ENCODE measurements around the gene GDI1. TPM values are rescaled to one million over a fixed set of nuclear protein-coding genes. Genes with fewer than 3 reads are reported as not detected.

Gene GDI1
- polyA plus RNA-seq, 2 of the 4 experiments (the other 2 are of a cell fraction), result 124 to 128 TPM

DNA sequence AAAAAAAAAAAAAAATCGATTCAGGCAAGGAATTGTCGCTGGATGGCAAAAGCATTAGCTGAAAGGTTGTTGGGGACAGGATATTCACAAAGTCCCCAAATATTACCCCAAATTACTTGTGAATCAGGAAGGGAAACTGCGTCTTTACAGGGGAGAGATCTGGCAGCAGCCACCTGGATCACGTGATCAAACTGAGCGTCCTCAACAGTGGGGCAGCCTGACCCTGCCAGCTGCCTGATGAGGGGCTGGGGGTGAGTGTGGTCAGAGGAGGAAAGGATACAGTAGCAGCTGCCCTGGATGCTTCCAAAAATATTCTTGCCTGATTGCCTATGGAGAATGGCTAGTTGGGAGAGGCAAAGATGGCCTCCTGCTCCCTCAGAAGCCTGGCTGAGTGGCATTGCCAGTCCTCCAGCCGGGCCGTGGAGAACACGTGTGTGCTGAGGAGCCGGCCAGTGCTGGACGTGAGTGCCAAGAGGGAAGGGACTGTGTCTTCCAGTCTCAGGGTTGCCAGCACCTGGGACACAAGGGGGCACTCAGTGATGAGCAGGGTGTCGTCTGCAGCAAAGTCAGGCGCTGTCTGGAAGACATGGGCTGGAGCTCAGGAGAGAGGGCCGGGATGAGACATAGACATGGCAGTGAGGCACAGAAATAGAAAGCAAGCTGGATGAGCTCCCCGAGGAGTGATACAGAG lies 45.1 kb downstream of the GDI1 start:
- ChIA-PET CTCF (no interaction called here), POLR2A (interaction anchor here (1.0 to 1.1 kb wide), 2 partner anchors 9 to 111 kb away, joined by 3 to 4 read pairs; partner anchors contain the start of gene SLC10A3)
- Histone ChIP-seq H3K9me3 (no peaks in the 10 kb centered on the region), H3K4me3 (no peak overlapping the region), H3K4me1 (peaks cover 23% of the 10 kb centered on the region), H3K4me2 (no peak overlapping the region), H3K27ac (no peak overlapping the region)
- 80% methylated on average over 10 of the region's 14 CpGs for WGBS (ENCODE audit: missing lambda C conversion rate)
- DNase-seq (ENCODE audit: low read depth in 1 of 2, low spot score in 1 of 2), result no peak
- no peak for ATAC-seq
- FAIRE-seq, result no peak
- TF ChIP-seq MYC (IDR thresholded peaks at IDR 0.05; ENCODE audit: borderline replicate concordance, low read length) (no peak), FOSL2 (IDR thresholded peaks at IDR 0.05) (no peak), FOSL2 (CRISPR knock-in tag; IDR thresholded peaks at IDR 0.05) (no peak), ATOH8 (CRISPR knock-in tag; IDR thresholded peaks at IDR 0.05; ENCODE audit: low read depth) (no peak), ZNF302 (CRISPR knock-in tag; IDR thresholded peaks at IDR 0.05) (no peak), HMGXB4 (CRISPR knock-in tag; IDR thresholded peaks at IDR 0.05; ENCODE audit: borderline replicate concordance) (no peak), BHLHE40 (IDR thresholded peaks at IDR 0.05; ENCODE audit: low read depth, low read length) (no peak), HOXA7 (CRISPR knock-in tag; IDR thresholded peaks at IDR 0.05) (no peak), ESRRA (IDR thresholded peaks at IDR 0.05; ENCODE audit: borderline replicate concordance, low read length) (no peak), RARB (CRISPR knock-in tag; IDR thresholded peaks at IDR 0.05) (no peak), ZC3H11A (IDR thresholded peaks at IDR 0.05) (no peak), JUNB (IDR thresholded peaks at IDR 0.05) (no peak), EHF (CRISPR knock-in tag; IDR thresholded peaks at IDR 0.05) (no peak), CHD2 (IDR thresholded peaks at IDR 0.05; ENCODE audit: low read length, partially characterized antibody) (no peak), HEYL (CRISPR knock-in tag; IDR thresholded peaks at IDR 0.05) (no peak), RFX5 (IDR thresholded peaks at IDR 0.05) (no peak), CTCF (IDR thresholded peaks at IDR 0.05) (no peak), HOXB13 (CRISPR knock-in tag; IDR thresholded peaks at IDR 0.05; ENCODE audit: low read depth) (no peak), MAFK (IDR thresholded peaks at IDR 0.05; ENCODE audit: partially characterized antibody) (no peak), POLR2A (IDR thresholded peaks at IDR 0.05; ENCODE audit: low read length) (no peak)
- TF ChIP-seq, protein P1, sequence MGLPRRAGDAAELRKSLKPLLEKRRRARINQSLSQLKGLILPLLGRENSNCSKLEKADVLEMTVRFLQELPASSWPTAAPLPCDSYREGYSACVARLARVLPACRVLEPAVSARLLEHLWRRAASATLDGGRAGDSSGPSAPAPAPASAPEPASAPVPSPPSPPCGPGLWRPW (IDR thresholded peaks at IDR 0.05), result no peak

DNA sequence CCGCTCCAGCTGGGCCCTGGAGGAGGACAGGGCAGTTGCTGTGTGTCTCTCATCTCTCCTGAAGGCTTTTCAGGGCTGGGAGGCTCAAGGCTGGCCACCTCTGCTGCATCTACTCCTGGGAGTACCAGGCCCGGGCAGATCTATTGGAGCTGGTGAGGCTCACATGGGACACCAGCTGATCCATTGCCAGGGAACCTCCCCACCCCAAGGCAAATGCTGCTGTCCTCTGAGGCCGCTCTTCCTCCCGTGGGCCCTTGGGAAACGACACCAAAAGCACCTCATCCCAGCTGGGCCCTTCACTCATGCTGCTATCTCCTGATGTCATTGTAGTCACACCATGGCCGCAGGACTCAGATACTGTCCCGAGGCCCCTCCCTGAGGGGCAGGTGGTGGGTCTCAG lies 45.8 kb downstream of the GDI1 start:
- CTCF ChIA-PET, result interaction anchor here (1.7 kb wide), 1 partner anchor 36 kb away, joined by 4 read pairs; no protein-coding TSS in a partner anchor
- ATAC-seq (no peak), FAIRE-seq (no peak), DNase-seq (ENCODE audit: low read depth in 1 of 2, low spot score in 1 of 2) (no peak)
- Histone ChIP-seq H3K4me3 (no peak overlapping the region), H3K4me1 (peaks cover 24% of the 10 kb centered on the region), H3K27ac (no peak overlapping the region), H3K4me2 (no peak overlapping the region), H3K9me3 (no peaks in the 10 kb centered on the region)
- WGBS (ENCODE audit: missing lambda C conversion rate), result 83% methylated on average over 7 of the region's 7 CpGs
- POLR2A ChIA-PET, result interaction anchor here (1.0 kb wide), 1 partner anchor 112 kb away, joined by 3 read pairs; no protein-coding TSS in a partner anchor
- no peak for TF ChIP-seq USF2 (IDR thresholded peaks at IDR 0.05)
- TF ChIP-seq RCOR1 (IDR thresholded peaks at IDR 0.05; ENCODE audit: low read depth, low read length), result no peak
- no peak for TF ChIP-seq KDM5A (IDR thresholded peaks at IDR 0.05)
- no peak for TF ChIP-seq CBX2 (IDR thresholded peaks at IDR 0.05; ENCODE audit: borderline replicate concordance, low read depth)
- TF ChIP-seq NFE2L2 (conservative IDR thresholded peaks at IDR 0.05; ENCODE audit: low read length), result no peak
- no peak for TF ChIP-seq ATOH8 (CRISPR knock-in tag; IDR thresholded peaks at IDR 0.05; ENCODE audit: low read depth)
- TF ChIP-seq SMC3 (IDR thresholded peaks at IDR 0.05), result no peak
- no peak for TF ChIP-seq SREBF2 (IDR thresholded peaks at IDR 0.05)
- no peak for TF ChIP-seq POLR2A (IDR thresholded peaks at IDR 0.05; ENCODE audit: low read length)
- TF ChIP-seq MYC (IDR thresholded peaks at IDR 0.05; ENCODE audit: borderline replicate concordance, low read length), result no peak
- no peak for TF ChIP-seq FOSB (CRISPR knock-in tag; IDR thresholded peaks at IDR 0.05)
- TF ChIP-seq ELK1 (IDR thresholded peaks at IDR 0.05; ENCODE audit: low read depth, low read length), result no peak
- TF ChIP-seq PHF8 (IDR thresholded peaks at IDR 0.05; ENCODE audit: borderline replicate concordance, low read depth), result no peak
- no peak for TF ChIP-seq ZNF302 (CRISPR knock-in tag; IDR thresholded peaks at IDR 0.05)
